D341Med (cell line): ENCODE data around the gene UQCC5.

Source experiments
- DNase-seq: peaks from one replicate; pipeline ENCODE4 v3.0.0; 2012; ENCODE audit warnings: low spot score

The UQCC5 gene

DNA sequence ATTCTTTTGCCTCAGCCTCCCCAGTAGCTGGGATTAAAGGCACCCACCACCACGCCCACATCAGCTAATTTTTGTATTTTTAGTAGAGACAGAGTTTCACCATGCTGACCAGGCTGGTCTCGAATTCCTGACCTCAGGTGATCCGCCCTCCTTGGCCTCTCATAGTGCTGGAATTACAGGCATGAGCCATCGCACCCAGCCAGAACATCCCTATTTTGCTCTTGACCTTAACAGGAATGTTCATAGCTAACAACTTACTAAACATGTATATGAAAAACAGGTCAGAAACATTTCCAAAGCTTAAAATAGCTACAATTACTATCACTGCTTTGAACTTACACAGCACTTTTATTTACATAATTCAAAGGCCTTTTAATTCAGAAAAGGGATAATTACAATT is 33.7 kb downstream of the UQCC5 start:
- no peak for DNase-seq

DNA sequence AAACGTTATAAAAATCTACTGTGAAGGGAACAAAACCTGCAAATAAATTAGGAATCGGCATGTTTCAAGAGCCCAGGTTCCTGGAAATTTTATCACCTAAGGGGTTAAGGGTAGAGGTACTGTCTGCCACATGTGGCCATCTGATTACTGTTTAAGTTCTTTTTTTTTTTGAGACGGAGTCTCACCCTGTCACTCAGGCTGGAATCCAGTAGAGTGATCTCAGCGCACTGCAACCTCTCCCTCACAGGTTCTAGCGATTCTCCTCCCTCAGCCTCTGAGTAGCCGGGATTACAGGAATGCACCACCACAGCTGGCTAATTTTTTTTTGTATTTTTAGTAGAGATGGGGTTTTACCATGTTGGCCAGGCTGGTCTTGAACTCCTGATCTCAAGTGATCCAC is 35.8 kb downstream of the UQCC5 start:
- no peak for DNase-seq

DNA sequence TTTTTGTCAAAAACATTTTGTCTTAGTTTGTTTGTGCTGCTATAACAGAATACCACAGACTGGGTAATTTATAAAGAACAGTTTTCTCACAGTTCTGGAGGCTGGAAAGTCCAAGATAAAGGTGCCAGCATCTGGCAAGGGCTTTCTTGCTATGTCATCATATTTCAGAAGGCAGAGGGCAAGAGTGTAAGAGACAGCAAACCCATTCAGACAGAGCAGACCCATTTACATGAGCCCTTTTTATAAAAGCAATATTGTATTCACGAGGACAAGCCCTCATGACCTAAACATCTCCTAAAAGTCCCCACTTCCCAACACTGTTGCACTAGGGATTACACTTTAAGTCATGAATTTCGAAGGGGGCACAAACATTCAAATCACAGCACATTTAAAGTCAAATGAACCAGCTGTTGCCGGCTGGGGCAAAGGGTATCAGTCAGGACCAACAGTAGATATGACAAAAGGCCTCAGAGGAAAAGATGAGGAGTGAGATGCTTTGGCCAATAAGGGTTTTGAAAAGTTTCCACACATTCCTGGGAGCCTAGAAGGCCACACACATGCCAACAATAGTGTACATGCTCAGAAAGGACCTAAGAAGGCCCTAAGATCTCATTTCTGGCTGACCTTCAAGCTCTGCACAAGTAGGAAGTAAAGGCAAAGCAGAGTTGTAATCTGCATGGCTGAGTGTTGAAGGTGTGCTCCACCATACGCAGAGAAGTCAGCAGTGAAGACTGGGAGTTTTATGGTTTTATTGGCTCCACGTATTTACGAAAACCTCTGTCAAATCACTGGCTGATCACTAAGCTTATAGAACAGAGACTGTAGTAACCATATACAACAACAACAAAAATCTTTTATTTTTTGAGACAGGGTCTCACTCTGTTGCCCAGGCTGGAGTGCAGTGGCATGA is 37.9 kb downstream of the UQCC5 start:
- no peak for DNase-seq
